ENCODE measurements around the gene SMARCA4.

Gene SMARCA4

GRCh38 chr19:11028146-11028545 is 67.3 kb downstream of the SMARCA4 start:
- no peaks in the 10 kb centered on the region for H4K20me1 ChIP-seq (ENCODE audit: insufficient read depth, low read length, poor library complexity, severe bottlenecking)
- peaks cover 93% of the 10 kb centered on the region; the same call in 1 of the 2 replicates for H3K36me3 ChIP-seq (ENCODE audit: insufficient read depth, low read length)
- no peak overlapping the region for H3K9ac ChIP-seq (ENCODE audit: low read depth, low read length, poor library complexity, severe bottlenecking)
- no peak for TF ChIP-seq EZH2phosphoT487 (IDR thresholded peaks at IDR 0.05; ENCODE audit: borderline replicate concordance)
- TF ChIP-seq CTCF (conservative IDR thresholded peaks at IDR 0.05; ENCODE audit: low read length) = no peak
- no peak overlapping the region for H2AFZ ChIP-seq (ENCODE audit: low read length)
- no peaks in the 10 kb centered on the region for H3K4me1 ChIP-seq (ENCODE audit: insufficient read depth, low read length, poor library complexity, severe bottlenecking)
- no peaks in the 10 kb centered on the region for H3K9me2 ChIP-seq (replicated peaks; ENCODE audit: low read depth, low read length)
- H3F3A ChIP-seq (ENCODE audit: low read depth) = no peaks in the 10 kb centered on the region
- H3K79me2 ChIP-seq (ENCODE audit: insufficient read depth, low read length) = no peaks in the 10 kb centered on the region
- no peaks in the 10 kb centered on the region for H3K9me3 ChIP-seq (ENCODE audit: insufficient read depth, low read depth, low read length)
- H3K4me3 ChIP-seq (ENCODE audit: low read length, poor library complexity, severe bottlenecking) = no peak overlapping the region
- H3K4me2 ChIP-seq (ENCODE audit: low read depth, low read length, poor library complexity, severe bottlenecking) = no peak overlapping the region
- no peaks in the 10 kb centered on the region for H3K27me3 ChIP-seq (ENCODE audit: insufficient read depth, low read length, poor library complexity, severe bottlenecking)

- peaks cover 95% of the 10 kb centered on the region; the same call in 1 of the 2 replicates for H3K36me3 ChIP-seq (ENCODE audit: insufficient read depth, low read length)
- H3K4me2 ChIP-seq (ENCODE audit: low read depth, low read length, poor library complexity, severe bottlenecking) = no peak overlapping the region
- no peaks in the 10 kb centered on the region for H3K79me2 ChIP-seq (ENCODE audit: insufficient read depth, low read length)
- H3K9me2 ChIP-seq (replicated peaks; ENCODE audit: low read depth, low read length) = no peaks in the 10 kb centered on the region
- H2AFZ ChIP-seq (ENCODE audit: low read length) = no peak overlapping the region
- H3K4me1 ChIP-seq (ENCODE audit: insufficient read depth, low read length, poor library complexity, severe bottlenecking) = no peaks in the 10 kb centered on the region
- no peaks in the 10 kb centered on the region for H3K9me3 ChIP-seq (ENCODE audit: insufficient read depth, low read depth, low read length)
- no peaks in the 10 kb centered on the region for H3F3A ChIP-seq (ENCODE audit: low read depth)
- TF ChIP-seq EZH2phosphoT487 (IDR thresholded peaks at IDR 0.05; ENCODE audit: borderline replicate concordance) (no peak), CTCF (conservative IDR thresholded peaks at IDR 0.05; ENCODE audit: low read length) (no peak)
- H3K27me3 ChIP-seq (ENCODE audit: insufficient read depth, low read length, poor library complexity, severe bottlenecking) = no peaks in the 10 kb centered on the region
- no peak overlapping the region for H3K4me3 ChIP-seq (ENCODE audit: low read length, poor library complexity, severe bottlenecking)
- no peak overlapping the region for H3K9ac ChIP-seq (ENCODE audit: low read depth, low read length, poor library complexity, severe bottlenecking)
- H4K20me1 ChIP-seq (ENCODE audit: insufficient read depth, low read length, poor library complexity, severe bottlenecking) = peaks cover 6% of the 10 kb centered on the region
Observed at GRCh38 chr19:11031421-11032070, 70.7 kb downstream of the SMARCA4 start.

GRCh38 chr19:11033251-11033650 is 72.4 kb downstream of the SMARCA4 start:
- H3K4me1 ChIP-seq (ENCODE audit: insufficient read depth, low read length, poor library complexity, severe bottlenecking) = no peaks in the 10 kb centered on the region
- H2AFZ ChIP-seq (ENCODE audit: low read length) = no peak overlapping the region
- no peaks in the 10 kb centered on the region for H3K27me3 ChIP-seq (ENCODE audit: insufficient read depth, low read length, poor library complexity, severe bottlenecking)
- TF ChIP-seq EZH2phosphoT487 (IDR thresholded peaks at IDR 0.05; ENCODE audit: borderline replicate concordance) (no peak), CTCF (conservative IDR thresholded peaks at IDR 0.05; ENCODE audit: low read length) (no peak)
- H3K4me3 ChIP-seq (ENCODE audit: low read length, poor library complexity, severe bottlenecking) = no peak overlapping the region
- no peaks in the 10 kb centered on the region for H3F3A ChIP-seq (ENCODE audit: low read depth)
- peaks cover 95% of the 10 kb centered on the region for H3K36me3 ChIP-seq (ENCODE audit: insufficient read depth, low read length)
- H3K4me2 ChIP-seq (ENCODE audit: low read depth, low read length, poor library complexity, severe bottlenecking) = no peak overlapping the region
- no peak overlapping the region for H3K9ac ChIP-seq (ENCODE audit: low read depth, low read length, poor library complexity, severe bottlenecking)
- no peaks in the 10 kb centered on the region for H3K9me2 ChIP-seq (replicated peaks; ENCODE audit: low read depth, low read length)
- no peaks in the 10 kb centered on the region for H3K79me2 ChIP-seq (ENCODE audit: insufficient read depth, low read length)
- H4K20me1 ChIP-seq (ENCODE audit: insufficient read depth, low read length, poor library complexity, severe bottlenecking) = peaks cover 7% of the 10 kb centered on the region
- no peaks in the 10 kb centered on the region for H3K9me3 ChIP-seq (ENCODE audit: insufficient read depth, low read depth, low read length)

All from Loucy (cell line).